Measurements from ENCODE around the gene LIN28B. TPM values are rescaled to one million over a fixed set of nuclear protein-coding genes. Genes with fewer than 3 reads are reported as not detected.
"Not testable (repeated sequence)": the region's sequence is repeated elsewhere in the genome, so short reads cannot be mapped to it uniquely, and the experiment has no call there.

Gene LIN28B
- total RNA-seq, 1 experiment from 2014 or later, result not detected

GRCh38 chr6:104986625-104987024 lies 29.7 kb downstream of the LIN28B start:
- DNase-seq, result no peak
- Histone ChIP-seq H3K36me3 (no peaks in the 10 kb centered on the region), H3K9me3 (no peaks in the 10 kb centered on the region), H3K27me3 (no peaks in the 10 kb centered on the region), H3K4me3 (no peak overlapping the region)

- H3K27me3 ChIP-seq, result no peaks in the 10 kb centered on the region
These were observed 30.3 kb downstream of the LIN28B start for GRCh38 chr6:104987218-104987617.

GRCh38 chr6:104990085-104990484 lies 33.2 kb downstream of the LIN28B start:
- Histone ChIP-seq H3K9me3 (no peaks in the 10 kb centered on the region), H3K4me3 (no peak overlapping the region), H3K36me3 (no peaks in the 10 kb centered on the region), H3K27me3 (no peaks in the 10 kb centered on the region)
- no peak for DNase-seq

More at GRCh38 chr6:104987218-104987617, 30.3 kb downstream of the LIN28B start:
- Histone ChIP-seq H3K4me3 (no peak overlapping the region), H3K9me3 (no peaks in the 10 kb centered on the region), H3K36me3 (no peaks in the 10 kb centered on the region)
- DNase-seq, result no peak

GRCh38 chr6:104991062-104991461 lies 34.2 kb downstream of the LIN28B start:
- not testable (repeated sequence) for H3K36me3 ChIP-seq, H3K9me3 ChIP-seq, H3K4me3 ChIP-seq, H3K27me3 ChIP-seq, DNase-seq

- DNase-seq, H3K9me3 ChIP-seq, H3K36me3 ChIP-seq, H3K4me3 ChIP-seq, H3K27me3 ChIP-seq: not testable (repeated sequence)
These were observed 36.7 kb downstream of the LIN28B start for GRCh38 chr6:104993576-104993975.

GRCh38 chr6:104995989-104996617 lies 39.2 kb downstream of the LIN28B start:
- no peak for DNase-seq
- H3K9me3 ChIP-seq, result no peaks in the 10 kb centered on the region
- no peaks in the 10 kb centered on the region for H3K27me3 ChIP-seq
- no peak overlapping the region for H3K4me3 ChIP-seq
- no peaks in the 10 kb centered on the region for H3K36me3 ChIP-seq

GRCh38 chr6:105001063-105001462 lies 44.2 kb downstream of the LIN28B start:
- DNase-seq, result no peak
- no peaks in the 10 kb centered on the region for H3K36me3 ChIP-seq
- H3K4me3 ChIP-seq, result no peak overlapping the region
- H3K9me3 ChIP-seq, result no peaks in the 10 kb centered on the region
- no peaks in the 10 kb centered on the region for H3K27me3 ChIP-seq

- no peaks in the 10 kb centered on the region for H3K27me3 ChIP-seq
- H3K36me3 ChIP-seq, result no peaks in the 10 kb centered on the region
- H3K9me3 ChIP-seq, result no peaks in the 10 kb centered on the region
- H3K4me3 ChIP-seq, result no peak overlapping the region
- no peak for DNase-seq
These were observed 45.0 kb downstream of the LIN28B start for GRCh38 chr6:105001906-105002305.

GRCh38 chr6:105005451-105005850 lies 48.5 kb downstream of the LIN28B start:
- DNase-seq, result no peak
- Histone ChIP-seq H3K36me3 (no peaks in the 10 kb centered on the region), H3K4me3 (no peak overlapping the region), H3K27me3 (no peaks in the 10 kb centered on the region), H3K9me3 (no peaks in the 10 kb centered on the region)

GRCh38 chr6:105013459-105013858 lies 56.6 kb downstream of the LIN28B start:
- DNase-seq, H3K36me3 ChIP-seq, H3K4me3 ChIP-seq, H3K27me3 ChIP-seq, H3K9me3 ChIP-seq: not testable (repeated sequence)

GRCh38 chr6:105014448-105014847 lies 57.5 kb downstream of the LIN28B start:
- Histone ChIP-seq H3K27me3 (no peaks in the 10 kb centered on the region), H3K36me3 (no peaks in the 10 kb centered on the region), H3K9me3 (no peaks in the 10 kb centered on the region), H3K4me3 (no peak overlapping the region)
- no peak for DNase-seq

- DNase-seq, result no peak
- Histone ChIP-seq H3K4me3 (no peak overlapping the region), H3K27me3 (no peaks in the 10 kb centered on the region), H3K36me3 (no peaks in the 10 kb centered on the region), H3K9me3 (no peaks in the 10 kb centered on the region)
These were observed 58.0 kb downstream of the LIN28B start for GRCh38 chr6:105014954-105015353.

- DNase-seq, result no peak
- H3K36me3 ChIP-seq, result no peaks in the 10 kb centered on the region
- H3K4me3 ChIP-seq, result no peak overlapping the region
- H3K27me3 ChIP-seq, result no peaks in the 10 kb centered on the region
- no peaks in the 10 kb centered on the region for H3K9me3 ChIP-seq
These were observed 58.6 kb downstream of the LIN28B start for GRCh38 chr6:105015482-105015881.

GRCh38 chr6:105019285-105019684 lies 62.4 kb downstream of the LIN28B start:
- Histone ChIP-seq H3K27me3 (no peaks in the 10 kb centered on the region), H3K9me3 (no peaks in the 10 kb centered on the region), H3K36me3 (no peaks in the 10 kb centered on the region), H3K4me3 (no peak overlapping the region)
- DNase-seq, result no peak

- no peaks in the 10 kb centered on the region for H3K36me3 ChIP-seq
- H3K4me3 ChIP-seq, result no peak overlapping the region
- no peaks in the 10 kb centered on the region for H3K27me3 ChIP-seq
- DNase-seq, result no peak
- H3K9me3 ChIP-seq, result no peaks in the 10 kb centered on the region
These were observed 64.5 kb downstream of the LIN28B start for GRCh38 chr6:105021399-105021798.

- Histone ChIP-seq H3K4me3 (no peak overlapping the region), H3K9me3 (no peaks in the 10 kb centered on the region), H3K36me3 (no peaks in the 10 kb centered on the region), H3K27me3 (no peaks in the 10 kb centered on the region)
- no peak for DNase-seq
These were observed 65.5 kb downstream of the LIN28B start for GRCh38 chr6:105022416-105022815.

GRCh38 chr6:105024803-105025202 lies 67.9 kb downstream of the LIN28B start:
- H3K9me3 ChIP-seq, result no peaks in the 10 kb centered on the region
- no peak for DNase-seq
- H3K36me3 ChIP-seq, result no peaks in the 10 kb centered on the region
- no peak overlapping the region for H3K4me3 ChIP-seq
- H3K27me3 ChIP-seq, result no peaks in the 10 kb centered on the region

GRCh38 chr6:105028898-105029297 lies 72.0 kb downstream of the LIN28B start:
- no peaks in the 10 kb centered on the region for H3K27me3 ChIP-seq
- H3K36me3 ChIP-seq, result no peaks in the 10 kb centered on the region
- H3K4me3 ChIP-seq, result no peak overlapping the region
- no peak for DNase-seq
- H3K9me3 ChIP-seq, result no peaks in the 10 kb centered on the region

GRCh38 chr6:105029581-105029980 lies 72.7 kb downstream of the LIN28B start:
- H3K27me3 ChIP-seq, result no peaks in the 10 kb centered on the region
- no peak for DNase-seq
- H3K36me3 ChIP-seq, result no peaks in the 10 kb centered on the region
- no peak overlapping the region for H3K4me3 ChIP-seq
- H3K9me3 ChIP-seq, result no peaks in the 10 kb centered on the region

All from MG63 (cell line).